NCI-H748 treated with DMSO at 0.1 percent for 48 hours (cell line): ENCODE measurements around the gene SLX9.
"Not testable (repeated sequence)": the region's sequence is repeated elsewhere in the genome, so short reads cannot be mapped to it uniquely, and the experiment has no call there.

Experiments
- DNase-seq: peaks from one replicate; lab custom pipeline; 2025; lab: John Stamatoyannopoulos, UW

The SLX9 gene

GRCh38 chr21:45019076-45019886 is 79.5 kb downstream of the SLX9 start:
- DNase-seq = no peak

- no peak for DNase-seq
Observed at GRCh38 chr21:45019887-45020537, 80.2 kb downstream of the SLX9 start.

DNA sequence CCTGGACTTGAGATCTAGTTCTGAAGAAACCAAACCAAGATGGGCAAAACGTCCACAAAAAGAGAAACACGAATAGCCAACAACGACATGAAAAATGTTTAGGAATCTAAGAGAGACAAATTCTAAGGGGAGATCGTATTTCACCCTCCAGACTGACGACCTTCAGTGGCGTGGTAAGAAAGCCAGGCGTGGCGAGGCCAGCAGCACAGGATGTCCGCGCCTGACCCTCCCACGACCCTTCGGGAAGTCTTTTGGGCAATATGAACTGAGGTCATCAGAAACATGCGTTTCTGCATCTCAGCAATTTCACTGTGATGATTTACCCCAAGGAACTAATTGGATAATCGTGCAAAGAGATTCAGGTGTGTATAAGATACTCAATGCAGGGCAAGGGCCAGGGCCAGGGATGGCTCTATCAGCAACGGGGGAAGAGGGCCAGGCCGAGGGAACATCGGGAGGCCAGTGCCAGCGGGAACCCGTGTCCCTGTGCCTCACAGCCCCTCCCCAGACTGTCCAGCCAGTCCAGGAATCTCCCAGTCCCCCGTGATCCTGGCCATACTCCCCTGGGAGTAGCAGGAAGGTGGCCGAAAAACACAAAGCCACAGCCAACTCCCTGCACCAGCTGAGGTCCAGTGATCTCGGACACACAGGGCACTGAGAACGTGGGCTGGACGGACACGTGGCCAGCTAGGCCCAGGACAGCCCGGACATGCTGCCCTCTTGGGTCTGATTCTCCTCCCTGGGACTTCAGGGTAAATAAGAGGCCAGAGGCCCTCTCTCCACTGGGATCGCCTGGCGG is 81.0 kb downstream of the SLX9 start:
- DNase-seq = no peak

- peak; percentile 100 for DNase-seq
Observed at GRCh38 chr21:45021428-45022347, 81.9 kb downstream of the SLX9 start.

GRCh38 chr21:45022348-45022675 is 82.5 kb downstream of the SLX9 start:
- no peak for DNase-seq

GRCh38 chr21:45022736-45023135 is 82.9 kb downstream of the SLX9 start:
- DNase-seq = no peak

GRCh38 chr21:45024516-45024915 is 84.7 kb downstream of the SLX9 start:
- DNase-seq = not testable (repeated sequence)

DNA sequence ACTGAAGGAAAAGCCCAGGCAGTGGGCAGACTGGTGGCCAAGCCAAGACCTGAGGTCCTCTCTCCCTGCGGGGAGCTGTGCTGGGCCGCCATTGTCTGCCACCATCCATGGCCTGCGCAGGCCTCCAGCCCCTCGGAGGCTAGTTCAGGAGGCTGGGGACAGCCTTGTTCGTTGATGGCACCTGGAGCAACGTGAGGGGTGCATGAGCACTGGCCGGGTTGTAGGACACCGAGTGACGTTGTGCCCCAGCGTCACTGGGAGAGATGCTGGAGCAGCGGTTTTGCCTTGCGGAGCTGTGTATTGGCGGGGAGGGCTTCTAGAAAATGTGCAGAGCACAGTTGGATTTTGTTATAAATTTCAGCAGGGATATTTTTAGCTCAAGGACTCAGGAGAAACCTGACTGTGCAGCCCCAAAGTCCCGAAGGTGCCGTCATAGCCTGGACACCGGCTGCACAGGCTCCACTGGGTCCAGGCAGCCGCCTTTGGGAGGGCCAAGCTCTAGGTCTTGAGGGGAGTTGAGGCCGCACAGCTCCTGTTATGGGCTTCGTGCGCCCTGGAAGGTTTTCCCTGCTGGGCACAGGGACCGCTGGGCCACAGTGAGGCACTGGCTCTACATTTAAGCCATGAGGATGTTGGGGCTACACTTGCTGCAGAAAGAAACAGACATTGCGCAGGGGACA is 86.4 kb downstream of the SLX9 start:
- no peak for DNase-seq
